WERI-Rb-1 (cell line): ENCODE results near the gene EMC9.
A peak's percentile ranks its signal among the peaks of the same experiment; 100 is the strongest.

Experiments
- DNase-seq: peaks from one replicate; pipeline ENCODE4 v3.0.0-alpha.2; 2020
- H3K27ac ChIP-seq: fragments of 250-450 bp; sonication (Bioruptor Pico); 2 replicates; pipeline ENCODE4 v1.5.1; 2020; ENCODE audit warnings: mild to moderate bottlenecking, moderate library complexity
- H3K27me3 ChIP-seq: fragments of 250-450 bp; sonication (Bioruptor Pico); 2 replicates; pipeline ENCODE4 v1.5.1; 2021; ENCODE audit warnings: mild to moderate bottlenecking, low read depth, moderate library complexity; ENCODE audit not compliant: insufficient read depth, severe bottlenecking
- H3K36me3 ChIP-seq: fragments of 250-450 bp; sonication (Bioruptor Pico); 2 replicates; pipeline ENCODE4 v1.5.1; 2020; ENCODE audit warnings: mild to moderate bottlenecking, moderate library complexity
- H3K4me3 ChIP-seq: 2 replicates; pipeline ENCODE4 v1.5.1; 2011; ENCODE audit warnings: low read depth, mild to moderate bottlenecking, control low read depth, low read length
- H3K9me3 ChIP-seq: fragments of 250-450 bp; sonication (Bioruptor Pico); 2 replicates; pipeline ENCODE4 v1.5.1; 2021; ENCODE audit warnings: mild to moderate bottlenecking, moderate library complexity; ENCODE audit not compliant: severe bottlenecking
- CTCF ChIP-seq: IDR thresholded peaks from 2 replicates; pipeline ENCODE4 v1.5.1; 2011; ENCODE audit warnings: low read depth, mild to moderate bottlenecking, control low read depth, inconsistent platforms, low read length

EMC9 gene

DNA sequence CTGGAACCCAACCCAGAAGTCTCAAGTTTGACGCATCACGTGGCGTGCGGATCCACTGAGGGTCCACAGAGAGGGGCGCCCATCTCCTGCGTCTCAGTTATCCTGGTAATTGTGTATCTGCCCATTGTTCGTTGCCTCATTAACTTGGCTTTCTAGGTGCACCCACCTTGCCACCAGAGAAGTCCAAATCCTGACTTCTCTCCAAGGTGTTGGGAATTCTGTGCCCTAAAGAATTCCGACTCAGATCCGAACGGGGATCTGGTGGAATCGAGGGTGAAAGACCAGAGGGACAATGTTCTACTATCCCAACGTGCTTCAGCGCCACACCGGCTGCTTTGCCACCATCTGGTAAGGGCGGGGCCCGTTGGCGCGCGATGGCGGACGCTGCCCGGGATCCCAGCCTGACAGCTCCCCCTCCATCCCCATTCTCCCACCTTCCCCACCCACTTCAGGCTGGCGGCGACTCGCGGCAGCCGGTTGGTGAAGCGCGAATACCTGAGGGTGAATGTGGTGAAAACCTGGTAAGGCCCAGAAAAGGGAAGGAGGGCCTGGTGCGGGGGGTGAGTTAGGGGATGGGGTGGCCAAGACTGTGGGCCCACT is 31.0 kb upstream of the EMC9 start:
- no peak for TF ChIP-seq CTCF
- Histone ChIP-seq H3K36me3 (peaks cover 48% of the 10 kb centered on the region), H3K27ac (peak overlapping the region; percentile 90), H3K27me3 (no peaks in the 10 kb centered on the region), H3K4me3 (peak overlapping the region; percentile 75), H3K9me3 (no peaks in the 10 kb centered on the region)
- peak; percentile 49 for DNase-seq

GRCh38 chr14:24171422-24172260 is 30.2 kb upstream of the EMC9 start, which contains the start of gene REC8:
Gene REC8 (plus strand): TSS chr14:24172080. CDS start chr14:24172553, 473 bp downstream.
- H3K9me3 ChIP-seq, result no peaks in the 10 kb centered on the region
- peak within 1 kb of the TSS; percentile 90 for H3K27ac ChIP-seq
- H3K36me3 ChIP-seq, result peaks cover 41% of the 10 kb centered on the region
- no peaks in the 10 kb centered on the region for H3K27me3 ChIP-seq
- TF ChIP-seq CTCF, result no peak
- peak within 1 kb of the TSS; percentile 75 for H3K4me3 ChIP-seq
- peak; percentile 99 for DNase-seq

DNA sequence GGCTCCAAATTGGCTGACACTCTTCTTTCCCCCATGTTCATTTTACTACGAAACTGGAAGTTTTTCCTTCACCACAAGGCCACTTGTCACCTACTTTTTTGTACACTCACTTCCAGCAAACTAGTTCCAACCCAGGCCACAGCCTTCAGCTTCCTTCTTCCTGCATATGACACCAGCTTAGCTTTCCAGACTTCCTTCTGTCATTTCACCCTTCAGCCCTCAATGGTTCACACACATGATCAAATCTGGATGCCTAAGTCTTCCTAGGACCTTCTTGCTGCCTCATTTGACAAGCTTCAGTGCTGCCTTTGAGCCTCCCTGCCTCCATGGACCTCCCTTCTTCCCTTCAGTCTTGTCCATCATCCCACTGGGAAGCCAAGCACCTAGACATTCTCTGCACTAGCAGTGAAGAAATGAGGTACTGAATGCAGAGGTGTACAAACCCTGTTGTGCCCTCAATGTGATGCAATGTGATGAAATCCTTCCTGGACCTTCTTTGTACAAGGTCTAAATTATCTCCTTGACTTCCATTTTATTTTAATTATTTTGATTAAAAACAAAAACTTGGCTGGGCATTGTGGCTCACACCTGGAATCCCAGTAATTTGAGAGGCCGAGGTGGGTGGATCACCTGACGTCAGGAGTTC is 26.2 kb upstream of the EMC9 start:
- no peaks in the 10 kb centered on the region for H3K9me3 ChIP-seq
- H3K4me3 ChIP-seq, result no peak overlapping the region
- TF ChIP-seq CTCF, result no peak
- DNase-seq, result no peak
- H3K27me3 ChIP-seq, result no peaks in the 10 kb centered on the region
- H3K36me3 ChIP-seq, result peaks cover 32% of the 10 kb centered on the region
- H3K27ac ChIP-seq, result no peak overlapping the region

- no peak for TF ChIP-seq CTCF
- DNase-seq, result no peak
- Histone ChIP-seq H3K27ac (no peak overlapping the region), H3K36me3 (peaks cover 29% of the 10 kb centered on the region), H3K27me3 (no peaks in the 10 kb centered on the region), H3K4me3 (no peak overlapping the region), H3K9me3 (no peaks in the 10 kb centered on the region)
Measured at GRCh38 chr14:24165785-24166184, 24.4 kb upstream of the EMC9 start.

- no peak for DNase-seq
- TF ChIP-seq CTCF, result no peak
- H3K27me3 ChIP-seq, result no peaks in the 10 kb centered on the region
- H3K9me3 ChIP-seq, result no peaks in the 10 kb centered on the region
- peaks cover 41% of the 10 kb centered on the region for H3K36me3 ChIP-seq
- H3K4me3 ChIP-seq, result no peak overlapping the region
- H3K27ac ChIP-seq, result no peak overlapping the region
Measured at GRCh38 chr14:24164518-24164991, 23.2 kb upstream of the EMC9 start.
